ENCODE measurements around the gene SORT1.

- TF ChIP-seq CTCF (IDR thresholded peaks at IDR 0.05; ENCODE audit: low read depth, low read length, missing input control) (no peak), MAX (IDR thresholded peaks at IDR 0.05) (no peak), SP1 (IDR thresholded peaks at IDR 0.05) (no peak), ZBTB33 (IDR thresholded peaks at IDR 0.05) (no peak), REST (IDR thresholded peaks at IDR 0.05) (no peak), FOXA2 (IDR thresholded peaks at IDR 0.05) (no peak), FOXA1 (IDR thresholded peaks at IDR 0.05) (no peak), YY1 (IDR thresholded peaks at IDR 0.05) (no peak), GABPA (IDR thresholded peaks at IDR 0.05 in 1 of 2, conservative IDR thresholded peaks at IDR 0.05 in 1 of 2) (no peak), ATF3 (IDR thresholded peaks at IDR 0.05) (no peak), HNF4A (conservative IDR thresholded peaks at IDR 0.05) (no peak)
Observed at GRCh38 chr1:109379907-109380306, 17.8 kb downstream of the SORT1 start.

Data from liver (tissue), 3 donors.